ENCODE results near the gene LPO. TPM values are rescaled to one million over a fixed set of nuclear protein-coding genes. Genes with fewer than 3 reads are reported as not detected.

The LPO gene
- total RNA-seq, 1 experiment from 2014 or later, result 0.20 TPM

- TF ChIP-seq NR2C2 (CRISPR knock-in tag; IDR thresholded peaks at IDR 0.05) (no peak), SOX15 (CRISPR knock-in tag; IDR thresholded peaks at IDR 0.05) (no peak), ZNF232 (CRISPR knock-in tag; IDR thresholded peaks at IDR 0.05) (no peak), HMGA2 (CRISPR knock-in tag; IDR thresholded peaks at IDR 0.05) (no peak), GRHL2 (CRISPR knock-in tag; IDR thresholded peaks at IDR 0.05; ENCODE audit: insufficient replicate concordance, severe bottlenecking) (no peak), JUN (CRISPR knock-in tag; IDR thresholded peaks at IDR 0.05) (no peak), ZSCAN18 (CRISPR knock-in tag; IDR thresholded peaks at IDR 0.05) (no peak), AFF4 (CRISPR knock-in tag; IDR thresholded peaks at IDR 0.05; ENCODE audit: borderline replicate concordance) (no peak)
Observed at GRCh38 chr17:58309918-58310259, 71.5 kb downstream of the LPO start (continued).

GRCh38 chr17:58310511-58311428 is 72.4 kb downstream of the LPO start:
- ChIA-PET CTCF (interaction anchor here (0.6 to 1.2 kb wide), 2 partner anchors 135 to 136 kb away, joined by 3 to 4 read pairs; no protein-coding TSS in a partner anchor), POLR2A (no interaction called here)
- Mint-ChIP-seq H3K4me3 (no peak overlapping the region), H3K4me1 (peaks cover 5% of the 10 kb centered on the region), H3K27ac (no peak overlapping the region), H3K36me3 (no peaks in the 10 kb centered on the region), H3K9me3 (no peaks in the 10 kb centered on the region), H3K27me3 (ENCODE audit: low read depth) (no peaks in the 10 kb centered on the region; the same call in 1 of the 2 replicates)
- TF ChIP-seq MYBL2 (CRISPR knock-in tag; IDR thresholded peaks at IDR 0.05) (no peak), ZNF232 (CRISPR knock-in tag; IDR thresholded peaks at IDR 0.05) (no peak), FOXP1 (CRISPR knock-in tag; IDR thresholded peaks at IDR 0.05; ENCODE audit: borderline replicate concordance) (no peak), KAT7 (CRISPR knock-in tag; IDR thresholded peaks at IDR 0.05; ENCODE audit: borderline replicate concordance) (no peak)
- ATAC-seq (no peak), DNase-seq (ENCODE audit: low spot score) (no peak)

- CTCF ChIA-PET, result interaction anchor here (0.6 to 6.5 kb wide), 4 partner anchors 27 to 136 kb away, joined by 4 to 57 read pairs (median 4); partner anchors contain the start of gene RNF43
- no peak for ATAC-seq
- TF ChIP-seq, protein P1, sequence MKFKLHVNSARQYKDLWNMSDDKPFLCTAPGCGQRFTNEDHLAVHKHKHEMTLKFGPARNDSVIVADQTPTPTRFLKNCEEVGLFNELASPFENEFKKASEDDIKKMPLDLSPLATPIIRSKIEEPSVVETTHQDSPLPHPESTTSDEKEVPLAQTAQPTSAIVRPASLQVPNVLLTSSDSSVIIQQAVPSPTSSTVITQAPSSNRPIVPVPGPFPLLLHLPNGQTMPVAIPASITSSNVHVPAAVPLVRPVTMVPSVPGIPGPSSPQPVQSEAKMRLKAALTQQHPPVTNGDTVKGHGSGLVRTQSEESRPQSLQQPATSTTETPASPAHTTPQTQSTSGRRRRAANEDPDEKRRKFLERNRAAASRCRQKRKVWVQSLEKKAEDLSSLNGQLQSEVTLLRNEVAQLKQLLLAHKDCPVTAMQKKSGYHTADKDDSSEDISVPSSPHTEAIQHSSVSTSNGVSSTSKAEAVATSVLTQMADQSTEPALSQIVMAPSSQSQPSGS (CRISPR knock-in tag; IDR thresholded peaks at IDR 0.05; ENCODE audit: borderline replicate concordance, low read depth), result no peak
- TF ChIP-seq SMAD4 (CRISPR knock-in tag; IDR thresholded peaks at IDR 0.05) (no peak), ZNF232 (CRISPR knock-in tag; IDR thresholded peaks at IDR 0.05) (no peak), CBFB (CRISPR knock-in tag; IDR thresholded peaks at IDR 0.05; ENCODE audit: low read depth) (no peak), ZSCAN18 (CRISPR knock-in tag; IDR thresholded peaks at IDR 0.05) (no peak), ATF1 (CRISPR knock-in tag; IDR thresholded peaks at IDR 0.05) (no peak), ATF6 (CRISPR knock-in tag; IDR thresholded peaks at IDR 0.05) (no peak), ZNF121 (CRISPR knock-in tag; IDR thresholded peaks at IDR 0.05) (no peak), MYBL2 (CRISPR knock-in tag; IDR thresholded peaks at IDR 0.05) (no peak)
- TF ChIP-seq, protein P2, sequence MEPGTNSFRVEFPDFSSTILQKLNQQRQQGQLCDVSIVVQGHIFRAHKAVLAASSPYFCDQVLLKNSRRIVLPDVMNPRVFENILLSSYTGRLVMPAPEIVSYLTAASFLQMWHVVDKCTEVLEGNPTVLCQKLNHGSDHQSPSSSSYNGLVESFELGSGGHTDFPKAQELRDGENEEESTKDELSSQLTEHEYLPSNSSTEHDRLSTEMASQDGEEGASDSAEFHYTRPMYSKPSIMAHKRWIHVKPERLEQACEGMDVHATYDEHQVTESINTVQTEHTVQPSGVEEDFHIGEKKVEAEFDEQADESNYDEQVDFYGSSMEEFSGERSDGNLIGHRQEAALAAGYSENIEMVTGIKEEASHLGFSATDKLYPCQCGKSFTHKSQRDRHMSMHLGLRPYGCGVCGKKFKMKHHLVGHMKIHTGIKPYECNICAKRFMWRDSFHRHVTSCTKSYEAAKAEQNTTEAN (CRISPR knock-in tag; IDR thresholded peaks at IDR 0.05), result no peak
- TF ChIP-seq, protein P3, sequence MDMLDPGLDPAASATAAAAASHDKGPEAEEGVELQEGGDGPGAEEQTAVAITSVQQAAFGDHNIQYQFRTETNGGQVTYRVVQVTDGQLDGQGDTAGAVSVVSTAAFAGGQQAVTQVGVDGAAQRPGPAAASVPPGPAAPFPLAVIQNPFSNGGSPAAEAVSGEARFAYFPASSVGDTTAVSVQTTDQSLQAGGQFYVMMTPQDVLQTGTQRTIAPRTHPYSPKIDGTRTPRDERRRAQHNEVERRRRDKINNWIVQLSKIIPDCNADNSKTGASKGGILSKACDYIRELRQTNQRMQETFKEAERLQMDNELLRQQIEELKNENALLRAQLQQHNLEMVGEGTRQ (CRISPR knock-in tag; IDR thresholded peaks at IDR 0.05), result no peak
Observed at GRCh38 chr17:58311429-58311894, 73.1 kb downstream of the LPO start.

More at GRCh38 chr17:58311429-58311894, 73.1 kb downstream of the LPO start:
- H3K4me3 Mint-ChIP-seq, result no peak overlapping the region
- H3K4me1 Mint-ChIP-seq, result peaks cover 5% of the 10 kb centered on the region
- DNase-seq (ENCODE audit: low spot score), result no peak
- H3K9me3 Mint-ChIP-seq, result no peaks in the 10 kb centered on the region
- POLR2A ChIA-PET, result interaction anchor here (0.6 kb wide), 1 partner anchor 39 kb away, joined by 4 read pairs; no protein-coding TSS in a partner anchor
- no peaks in the 10 kb centered on the region; the same call in 1 of the 2 replicates for H3K27me3 Mint-ChIP-seq (ENCODE audit: low read depth)
- no peak overlapping the region for H3K27ac Mint-ChIP-seq
- no peaks in the 10 kb centered on the region for H3K36me3 Mint-ChIP-seq
